NCI-H1048 (cell line): Measurements from ENCODE around the gene KCNH2.
"Not testable (repeated sequence)": the region's sequence is repeated elsewhere in the genome, so short reads cannot be mapped to it uniquely, and the experiment has no call there.

ENCODE experiments used
- DNase-seq: peaks from one replicate; lab custom pipeline; 2025; lab: John Stamatoyannopoulos, UW

Gene KCNH2

GRCh38 chr7:151012031-151012692, 34.0 kb upstream of the KCNH2 start:
- no peak for DNase-seq

DNA sequence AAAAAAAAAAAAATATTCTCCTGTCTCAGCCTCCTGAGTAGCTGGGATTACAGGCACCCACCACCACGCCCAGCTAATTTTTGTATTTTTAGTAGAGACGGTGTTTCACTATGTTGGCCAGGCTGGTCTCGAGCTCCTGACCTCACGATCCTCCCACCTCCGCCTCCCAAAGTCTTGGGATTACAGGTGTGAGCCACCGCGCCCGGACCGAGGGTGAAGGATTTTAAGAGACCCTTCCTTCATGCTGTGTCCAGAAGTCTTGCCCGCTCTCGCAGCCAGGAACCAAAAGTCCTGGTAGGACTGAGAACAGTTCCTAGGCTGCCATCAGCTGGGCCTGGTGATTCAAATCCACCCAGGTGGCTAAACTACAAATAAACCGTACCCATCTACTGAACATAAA, 33.5 kb upstream of the KCNH2 start:
- DNase-seq = not testable (repeated sequence)

DNA sequence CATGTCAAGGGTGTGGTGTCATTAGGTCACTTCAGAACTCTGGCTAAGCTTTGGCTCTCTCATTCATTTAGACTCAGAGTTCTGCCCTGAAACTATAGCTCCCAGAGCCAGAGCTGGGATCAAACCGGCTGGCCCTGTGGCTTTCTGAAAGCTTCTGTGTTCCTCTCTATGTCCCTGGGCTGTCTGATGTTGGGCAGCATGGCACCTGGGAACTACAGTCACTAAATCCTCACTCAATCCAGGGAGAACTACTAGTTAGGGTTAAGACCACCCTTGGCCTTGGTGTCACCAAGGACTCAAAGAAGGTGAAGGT, 32.9 kb upstream of the KCNH2 start:
- no peak for DNase-seq

DNA sequence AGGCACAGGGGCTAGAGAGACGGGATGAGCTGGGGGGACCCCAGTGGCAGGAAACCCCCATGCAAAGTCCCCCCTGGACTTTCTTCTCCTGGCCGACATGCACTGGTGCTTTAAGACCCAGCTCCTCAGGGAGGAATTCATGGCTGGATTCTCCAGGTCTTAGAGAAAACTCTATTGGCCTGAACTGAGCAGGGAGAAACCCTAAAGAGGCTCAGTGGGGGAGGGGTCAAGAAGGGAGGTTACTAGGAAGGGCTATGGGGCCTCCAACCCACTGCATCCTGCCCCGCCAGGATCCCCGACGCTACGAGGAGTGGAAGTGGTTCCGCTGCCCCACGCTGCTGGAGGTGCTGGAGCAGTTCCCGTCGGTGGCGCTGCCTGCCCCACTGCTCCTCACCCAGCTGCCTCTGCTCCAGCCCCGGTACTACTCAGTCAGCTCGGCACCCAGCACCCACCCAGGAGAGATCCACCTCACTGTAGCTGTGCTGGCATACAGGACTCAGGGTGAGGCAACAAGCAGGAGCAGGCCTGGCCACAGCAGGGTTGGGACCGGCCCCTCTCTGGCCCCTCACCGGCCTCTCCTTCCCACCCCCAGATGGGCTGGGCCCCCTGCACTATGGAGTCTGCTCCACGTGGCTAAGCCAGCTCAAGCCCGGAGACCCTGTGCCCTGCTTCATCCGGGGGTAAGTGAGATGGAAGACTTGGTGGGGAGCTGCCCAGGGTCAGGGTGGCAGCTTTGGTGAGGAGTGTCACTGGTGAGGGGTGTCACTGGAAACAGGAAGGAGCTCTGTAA, 32.4 kb upstream of the KCNH2 start:
- no peak for DNase-seq

- DNase-seq = no peak
Measured at GRCh38 chr7:151010037-151010306, 31.9 kb upstream of the KCNH2 start.

- DNase-seq = no peak
Measured at GRCh38 chr7:151009327-151010036, 31.4 kb upstream of the KCNH2 start.

- no peak for DNase-seq
Measured at GRCh38 chr7:151008511-151009323, 30.6 kb upstream of the KCNH2 start.

- DNase-seq = no peak
Measured at GRCh38 chr7:151008143-151008510, 30.0 kb upstream of the KCNH2 start.

DNA sequence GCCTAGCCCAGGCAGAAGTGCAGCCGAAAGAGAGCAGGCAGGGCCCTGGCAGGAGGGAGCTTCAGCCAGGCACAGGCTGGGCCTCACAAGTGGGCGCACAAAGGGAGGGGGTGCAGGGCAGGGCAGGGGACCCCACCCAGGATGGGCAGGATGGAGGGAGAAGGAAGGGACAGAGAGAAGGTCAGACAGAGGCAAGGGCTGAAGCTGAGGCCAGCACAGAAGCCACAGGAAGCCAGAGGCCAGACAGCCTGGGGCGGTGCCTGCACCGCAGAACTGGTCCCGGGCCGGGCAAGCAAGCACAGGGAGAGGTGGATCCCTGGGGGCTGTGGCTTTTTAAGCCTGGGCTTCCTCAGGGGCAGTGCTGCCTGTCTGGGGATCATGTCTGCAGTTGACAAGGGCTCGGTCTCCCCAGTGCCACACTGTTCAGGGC, 29.4 kb upstream of the KCNH2 start:
- DNase-seq = no peak

- DNase-seq = no peak
Measured at GRCh38 chr7:151006590-151007300, 28.6 kb upstream of the KCNH2 start.

GRCh38 chr7:151005566-151005965, 27.4 kb upstream of the KCNH2 start:
- no peak for DNase-seq

DNA sequence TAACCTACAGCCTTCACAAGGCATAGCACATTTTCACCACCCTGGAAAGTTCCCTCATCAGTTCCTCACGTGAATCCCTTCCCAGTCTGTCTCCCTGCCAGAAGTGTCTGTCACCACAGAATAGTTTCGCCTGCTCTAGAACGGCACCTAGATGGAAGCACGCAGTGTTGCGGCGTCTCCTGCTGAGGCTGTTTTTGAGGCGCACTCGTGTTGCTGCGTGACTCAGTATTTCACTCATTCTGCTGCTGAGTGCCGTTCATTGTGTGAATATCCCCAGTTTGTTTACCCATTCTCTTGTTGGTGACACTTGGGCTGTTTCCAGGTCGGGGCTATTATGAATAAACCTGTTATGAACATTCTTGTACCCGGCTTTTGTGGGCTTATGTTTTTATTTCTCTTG, 25.5 kb upstream of the KCNH2 start:
- no peak for DNase-seq

DNA sequence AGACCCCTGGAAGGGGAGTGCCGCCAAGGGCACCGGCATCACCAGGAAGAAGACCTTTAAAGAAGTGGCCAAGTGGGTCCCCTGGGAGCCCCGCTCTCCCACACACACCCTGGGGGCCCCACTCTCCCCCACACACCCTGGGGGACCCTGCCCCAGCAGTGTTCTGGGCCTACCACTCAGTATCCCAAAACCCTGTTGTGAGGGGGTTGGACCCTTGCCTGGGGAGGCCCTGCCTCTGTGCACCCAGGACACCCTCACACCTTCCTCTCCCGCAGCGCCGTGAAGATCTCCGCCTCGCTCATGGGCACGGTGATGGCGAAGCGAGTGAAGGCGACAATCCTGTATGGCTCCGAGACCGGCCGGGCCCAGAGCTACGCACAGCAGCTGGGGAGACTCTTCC, 23.4 kb upstream of the KCNH2 start:
- no peak for DNase-seq

- no peak for DNase-seq
Measured at GRCh38 chr7:151000897-151001495, 22.9 kb upstream of the KCNH2 start.

DNA sequence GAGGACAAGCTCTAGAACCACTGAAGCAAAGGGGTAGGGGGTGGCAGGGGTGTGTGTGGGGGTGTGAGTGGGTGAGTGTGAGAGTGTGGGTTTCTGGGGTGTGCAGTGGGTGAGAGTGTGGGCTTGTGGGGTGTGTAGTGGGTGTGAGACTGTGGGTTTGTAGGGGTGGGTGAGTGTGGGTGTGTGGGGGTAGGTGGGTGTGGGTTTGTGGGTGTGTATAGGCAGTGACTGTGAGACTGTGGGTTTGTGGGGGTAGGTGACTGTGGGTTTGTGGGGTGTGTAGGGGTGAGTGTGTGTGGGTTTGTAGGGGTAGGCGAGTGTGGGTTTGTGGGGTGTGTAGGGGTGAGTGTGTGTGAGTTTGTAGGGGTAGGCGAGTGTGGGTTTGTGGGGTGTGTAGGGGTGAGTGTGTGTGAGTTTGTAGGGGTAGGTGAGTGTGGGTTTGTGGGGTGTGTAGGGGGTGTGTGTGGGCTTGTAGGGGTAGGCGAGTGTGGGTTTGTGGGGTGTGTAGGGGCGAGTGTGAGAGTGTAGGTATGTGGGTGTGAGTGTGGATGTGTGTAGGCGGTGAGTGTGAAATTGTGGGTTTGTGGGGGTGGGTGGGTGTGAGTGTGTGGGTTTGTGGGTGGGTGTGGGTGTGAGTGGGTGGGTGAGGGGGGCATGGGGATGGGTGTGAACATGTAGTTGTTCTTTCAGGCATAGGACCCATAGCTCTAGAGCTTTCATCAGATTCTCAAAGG, 21.5 kb upstream of the KCNH2 start:
- DNase-seq = no peak

GRCh38 chr7:150999001-150999400, 20.9 kb upstream of the KCNH2 start:
- DNase-seq = no peak

GRCh38 chr7:150998341-150998740, 20.2 kb upstream of the KCNH2 start:
- DNase-seq = no peak

GRCh38 chr7:150997817-150998216, 19.7 kb upstream of the KCNH2 start:
- DNase-seq = no peak

- DNase-seq = no peak
Measured at GRCh38 chr7:150997075-150997511, 19.0 kb upstream of the KCNH2 start.

- no peak for DNase-seq
Measured at GRCh38 chr7:150996376-150997074, 18.4 kb upstream of the KCNH2 start.
